Erythroblast (primary cell): ENCODE results near the gene GOLGA7B.

Experiments used
- DNase-seq, 2 experiments: peaks; one replicate each; lab custom pipeline; 2025; lab: John Stamatoyannopoulos, UW
- GATA1 ChIP-seq: IDR thresholded peaks from 2 replicates; pipeline ENCODE4 v1.6.1; 2011; ENCODE audit warnings: low read depth, mild to moderate bottlenecking, control low read depth, low read length, moderate library complexity
- POLR2A ChIP-seq: IDR thresholded peaks from 2 replicates; pipeline ENCODE4 v1.6.1; 2011; ENCODE audit warnings: mild to moderate bottlenecking, low read length

Gene GOLGA7B

GRCh38 chr10:97867220-97867800, 17.7 kb downstream of the GOLGA7B start:
- no peak for DNase-seq
- TF ChIP-seq POLR2A (no peak), GATA1 (no peak)

GRCh38 chr10:97868134-97868685, 18.6 kb downstream of the GOLGA7B start:
- no peak for TF ChIP-seq GATA1
- TF ChIP-seq POLR2A, result no peak
- DNase-seq, result no peak

DNA sequence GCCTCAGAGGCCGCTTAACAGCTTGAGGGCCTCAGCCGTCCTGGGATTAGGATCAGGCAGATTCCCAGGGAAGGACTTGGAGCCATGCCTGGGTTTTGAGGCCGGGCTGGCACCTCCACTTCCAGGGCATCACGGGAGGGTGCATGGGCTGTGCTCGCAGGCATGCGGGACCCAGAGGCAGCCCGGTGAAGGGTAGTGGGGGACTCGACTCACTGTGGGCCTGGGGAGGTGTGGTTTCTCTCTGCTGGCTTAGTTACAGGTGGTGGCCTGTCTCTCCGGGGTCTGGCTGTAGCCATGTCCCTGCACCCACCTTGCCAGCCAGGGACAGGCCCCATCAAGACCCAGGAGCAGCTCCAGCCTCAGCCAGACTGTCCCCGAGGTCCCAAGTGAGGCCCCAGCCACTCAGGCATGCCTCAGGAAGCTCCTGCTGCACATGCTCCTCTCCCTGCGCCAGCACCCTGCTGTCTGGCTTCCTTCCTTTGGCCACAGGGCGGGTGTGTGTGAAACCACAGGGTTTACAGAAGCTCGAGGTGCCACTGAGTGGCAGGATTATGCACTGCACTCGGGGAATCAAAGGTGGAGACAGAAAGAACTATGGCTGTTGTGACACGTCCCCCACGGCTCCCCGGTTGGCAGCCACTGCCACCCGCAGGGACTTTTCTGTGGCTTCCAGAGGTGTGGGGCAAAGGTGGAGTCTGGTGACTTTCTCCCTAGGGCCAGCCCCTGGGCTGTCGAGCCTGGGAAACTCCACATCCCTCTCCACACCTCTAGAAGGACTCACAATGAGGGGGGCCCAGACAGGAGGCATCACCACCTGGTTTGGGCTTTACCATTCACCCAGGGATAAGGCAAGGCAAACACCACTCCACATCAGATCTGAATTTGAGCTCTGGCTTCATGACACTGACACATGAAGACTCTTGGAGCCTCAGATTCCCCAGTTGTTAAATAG, 19.7 kb downstream of the GOLGA7B start:
- TF ChIP-seq POLR2A, result no peak
- TF ChIP-seq GATA1, result no peak
- peak; percentile 63 to 64 for DNase-seq

- TF ChIP-seq POLR2A, result no peak
- TF ChIP-seq GATA1, result no peak
- DNase-seq, result no peak
Measured at GRCh38 chr10:97870990-97871389, 21.3 kb downstream of the GOLGA7B start.

GRCh38 chr10:97873569-97873968, 23.9 kb downstream of the GOLGA7B start:
- TF ChIP-seq POLR2A (no peak), GATA1 (no peak)
- DNase-seq, result no peak

DNA sequence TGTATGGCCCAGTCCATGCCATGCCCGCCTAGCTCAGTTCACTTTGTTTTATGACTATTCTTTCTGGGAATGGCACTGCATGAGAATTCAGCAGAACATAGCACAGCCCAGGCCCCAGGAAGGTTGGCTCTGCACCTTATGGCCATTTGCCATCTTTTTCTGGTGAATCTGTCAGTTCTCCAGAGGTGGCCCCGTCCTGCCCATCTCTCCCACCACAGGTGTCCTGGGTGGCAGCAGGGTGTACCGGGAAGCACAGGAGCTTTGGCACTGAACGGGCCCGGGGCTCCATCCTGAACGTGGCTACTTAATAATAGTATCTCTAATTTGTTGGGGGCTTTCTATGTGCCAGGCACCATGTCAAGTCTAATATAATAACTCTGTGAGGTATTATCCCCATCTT, 24.7 kb downstream of the GOLGA7B start:
- no peak for TF ChIP-seq POLR2A
- TF ChIP-seq GATA1, result no peak

DNA sequence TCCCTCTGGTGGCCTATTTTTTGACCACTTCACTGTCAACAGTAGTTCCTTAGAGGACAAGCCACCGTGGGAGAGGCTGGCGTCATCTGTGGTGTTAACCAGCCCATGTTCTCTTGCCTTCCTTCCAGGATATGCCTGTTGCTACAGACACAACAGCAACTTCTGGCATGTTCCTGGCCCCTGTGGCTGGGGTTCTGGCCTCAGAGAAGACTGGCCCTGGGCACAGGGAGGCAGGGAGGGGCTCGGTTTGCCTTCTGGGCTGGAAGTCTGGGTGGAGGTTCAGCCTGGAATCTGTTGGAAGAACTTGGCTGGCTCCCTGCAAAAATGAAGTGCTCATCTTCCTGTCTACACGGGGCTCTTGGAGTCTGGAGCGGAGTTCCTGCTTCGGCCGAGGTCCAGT, 25.7 kb downstream of the GOLGA7B start:
- TF ChIP-seq GATA1 (no peak), POLR2A (no peak)
- DNase-seq, result no peak

More for the DNA sequence above, 24.7 kb downstream of the GOLGA7B start:
- no peak for DNase-seq

GRCh38 chr10:97876402-97876801, 26.8 kb downstream of the GOLGA7B start:
- TF ChIP-seq POLR2A, result no peak
- TF ChIP-seq GATA1, result no peak
- DNase-seq, result no peak

DNA sequence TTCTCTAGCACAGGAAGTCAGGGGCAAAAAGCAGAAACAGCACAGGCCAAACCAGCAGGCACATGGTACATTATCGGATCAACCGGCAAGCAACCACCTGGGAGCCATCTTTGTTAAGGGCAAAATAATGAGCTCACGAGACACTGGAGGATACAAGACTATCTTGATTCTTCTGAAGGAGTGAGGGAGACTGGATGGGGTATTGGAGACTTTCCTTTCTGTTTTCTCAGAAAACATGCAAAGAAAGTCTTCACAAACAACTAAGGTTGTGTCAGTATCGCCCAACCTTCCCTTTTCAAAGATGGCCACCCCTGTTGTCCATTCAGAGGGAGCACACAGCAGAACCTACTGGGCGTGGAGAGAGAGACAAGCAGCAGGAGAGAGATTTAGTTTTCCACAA, 29.6 kb downstream of the GOLGA7B start:
- peak in 1 of 2 experiments; percentile 32 for DNase-seq
- TF ChIP-seq POLR2A (no peak), GATA1 (no peak)

DNA sequence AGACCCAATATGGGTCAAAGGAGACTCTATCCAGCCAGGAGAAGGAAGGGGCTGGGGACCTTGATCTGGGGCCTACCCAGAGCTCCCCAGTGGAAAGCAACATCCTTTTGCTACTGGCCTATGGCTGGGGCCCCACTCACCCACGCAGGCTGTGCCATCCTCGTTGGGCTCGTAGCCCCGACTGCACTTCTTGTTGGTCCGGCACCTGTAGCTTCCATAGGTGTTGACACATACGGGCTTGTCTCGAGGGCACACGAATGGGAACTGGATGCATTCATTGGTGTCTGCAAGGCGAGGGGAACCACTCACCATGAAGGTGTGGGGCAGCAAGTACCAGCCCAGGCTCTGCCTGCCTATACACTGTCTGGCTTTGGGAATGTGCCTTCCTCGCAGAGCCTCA, 30.5 kb downstream of the GOLGA7B start:
- TF ChIP-seq GATA1 (no peak), POLR2A (no peak)
- DNase-seq, result no peak

GRCh38 chr10:97882142-97883091, 32.8 kb downstream of the GOLGA7B start:
- no peak for DNase-seq
- TF ChIP-seq POLR2A (no peak), GATA1 (no peak)

DNA sequence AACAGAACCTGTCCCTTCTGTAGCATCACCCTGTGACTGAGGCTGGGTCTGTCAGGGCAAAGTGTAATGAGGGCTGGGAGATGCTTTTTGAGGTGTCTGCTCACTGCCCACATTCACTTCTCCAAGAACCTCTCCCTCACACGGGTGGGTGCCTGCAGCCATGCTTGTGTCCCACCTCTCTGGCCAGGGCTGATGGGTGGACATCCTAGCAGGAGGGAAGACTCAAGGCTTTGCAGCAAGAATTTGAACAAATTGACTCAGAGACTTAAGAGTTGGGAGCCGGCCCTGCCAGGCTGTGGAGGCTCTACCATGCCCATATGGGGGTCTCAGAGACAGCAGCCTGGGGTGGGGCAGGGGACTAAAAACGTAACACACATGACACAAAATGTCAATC, 33.4 kb downstream of the GOLGA7B start:
- no peak for DNase-seq
- TF ChIP-seq GATA1 (no peak), POLR2A (no peak)

GRCh38 chr10:97886286-97886685, 36.6 kb downstream of the GOLGA7B start:
- DNase-seq, result no peak
- TF ChIP-seq GATA1 (no peak), POLR2A (no peak)

GRCh38 chr10:97887399-97887798, 37.8 kb downstream of the GOLGA7B start:
- TF ChIP-seq GATA1 (no peak), POLR2A (no peak)
- no peak for DNase-seq
